MM.1S (cell line): ENCODE measurements around the gene MYO1E.

ENCODE experiments used
- DNase-seq: peaks from one replicate; pipeline ENCODE4 v3.0.0-alpha.2; 2015
- H2AFZ ChIP-seq: fragments of 300-600 bp; sonication (generic); 2 replicates; pipeline ENCODE4 v1.6.0; 2016; ENCODE audit warnings: antibody characterized with exemption, low read length
- H3F3A ChIP-seq: fragments of 300-600 bp; sonication (generic); 2 replicates; pipeline ENCODE4 v1.6.1; 2016; ENCODE audit warnings: mild to moderate bottlenecking, antibody characterized with exemption, low read length, moderate library complexity, mixed read lengths; ENCODE audit not compliant: insufficient read depth
- H3K27ac ChIP-seq: fragments of 300-600 bp; sonication (generic); 2 replicates; pipeline ENCODE4 v1.5.1; 2016; ENCODE audit warnings: mild to moderate bottlenecking, low read length
- H3K27me3 ChIP-seq: fragments of 300-600 bp; sonication (generic); replicated peaks from 2 replicates; pipeline ENCODE4 v1.6.0; 2016; ENCODE audit warnings: low read length; ENCODE audit not compliant: insufficient read depth
- H3K36me3 ChIP-seq: fragments of 300-600 bp; sonication (generic); replicated peaks from 2 replicates; pipeline ENCODE4 v1.6.1; 2016; ENCODE audit warnings: mild to moderate bottlenecking, low read length, mixed read lengths; ENCODE audit not compliant: insufficient read depth
- H3K4me1 ChIP-seq: fragments of 300-600 bp; sonication (generic); 2 replicates; pipeline ENCODE4 v1.6.1; 2016; ENCODE audit warnings: low read length, mixed read lengths
- H3K4me2 ChIP-seq: fragments of 300-600 bp; sonication (generic); 2 replicates; pipeline ENCODE4 v1.6.0; 2016; ENCODE audit warnings: low read depth, low read length
- H3K4me3 ChIP-seq: fragments of 300-600 bp; sonication (generic); 2 replicates; pipeline ENCODE4 v1.5.1; 2016; ENCODE audit warnings: low read length, mixed read lengths
- H3K79me2 ChIP-seq: fragments of 300-600 bp; sonication (generic); 2 replicates; pipeline ENCODE4 v1.6.1; 2016; ENCODE audit warnings: mixed run types, low read length, mixed read lengths
- H3K9ac ChIP-seq: fragments of 300-600 bp; sonication (generic); 2 replicates; pipeline ENCODE4 v1.6.1; 2016; ENCODE audit warnings: low read length, mixed read lengths
- H3K9me2 ChIP-seq: fragments of 300-600 bp; sonication (generic); replicated peaks from 2 replicates; pipeline ENCODE4 v1.6.1; 2016; ENCODE audit warnings: mild to moderate bottlenecking, low read length, mixed read lengths; ENCODE audit not compliant: insufficient read depth
- H3K9me3 ChIP-seq: fragments of 300-600 bp; sonication (generic); replicated peaks from 2 replicates; pipeline ENCODE4 v1.6.1; 2016; ENCODE audit warnings: mild to moderate bottlenecking, low read length, mixed read lengths; ENCODE audit not compliant: insufficient read depth
- H4K20me1 ChIP-seq: fragments of 300-600 bp; sonication (generic); 2 replicates; pipeline ENCODE4 v1.6.1; 2016; ENCODE audit warnings: mild to moderate bottlenecking, low read length, moderate library complexity, mixed read lengths; ENCODE audit not compliant: insufficient read depth
- EZH2 ChIP-seq: fragments of 300-600 bp; sonication (generic); optimal IDR thresholded peaks from 2 replicates; pipeline ENCODE3; 2017; ENCODE audit warnings: low read depth, mild to moderate bottlenecking, antibody characterized with exemption, low read length, mixed read lengths
- EZH2phosphoT487 ChIP-seq: fragments of 300-600 bp; sonication (generic); IDR thresholded peaks from 2 replicates; pipeline ENCODE4 v1.6.1; 2018; ENCODE audit warnings: antibody characterized with exemption, low read length
- TF ChIP-seq, protein P1 (sequence below): fragments of 300-600 bp; sonication (generic); IDR thresholded peaks from 2 replicates; pipeline ENCODE4 v1.5.1; 2016; ENCODE audit warnings: antibody characterized with exemption, low read length, mixed read lengths

Gene MYO1E

DNA sequence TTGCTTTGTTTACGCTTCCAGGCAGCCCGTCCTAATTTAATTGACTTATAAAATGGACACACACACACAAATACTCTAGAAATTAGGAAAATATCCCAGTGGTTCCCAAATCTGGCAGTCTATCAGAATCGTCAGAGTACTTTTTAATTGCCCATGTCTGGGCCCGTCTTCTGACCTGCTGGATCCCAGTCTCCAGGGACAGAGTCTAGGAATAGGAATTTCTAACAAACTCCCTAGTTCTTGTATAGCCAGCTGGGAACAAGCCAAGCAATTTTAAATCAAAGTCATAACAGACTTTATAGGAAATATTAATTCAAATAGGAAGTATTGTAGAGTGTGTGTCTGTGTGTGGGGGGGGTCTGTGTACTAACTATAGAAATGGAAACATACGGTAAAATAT, 132.6 kb downstream of the MYO1E start:
- Histone ChIP-seq H2AFZ (no peak overlapping the region), H3K9ac (no peak overlapping the region), H3K4me3 (no peak overlapping the region), H3K27me3 (no peaks in the 10 kb centered on the region), H3K79me2 (no peaks in the 10 kb centered on the region), H3K9me2 (no peaks in the 10 kb centered on the region), H3K27ac (no peak overlapping the region), H3K9me3 (no peaks in the 10 kb centered on the region), H3F3A (peaks cover 7% of the 10 kb centered on the region; the same call in 1 of the 2 replicates), H3K36me3 (no peaks in the 10 kb centered on the region), H3K4me1 (peaks cover 18% of the 10 kb centered on the region), H3K4me2 (no peak overlapping the region), H4K20me1 (no peaks in the 10 kb centered on the region)
- TF ChIP-seq, protein P1, sequence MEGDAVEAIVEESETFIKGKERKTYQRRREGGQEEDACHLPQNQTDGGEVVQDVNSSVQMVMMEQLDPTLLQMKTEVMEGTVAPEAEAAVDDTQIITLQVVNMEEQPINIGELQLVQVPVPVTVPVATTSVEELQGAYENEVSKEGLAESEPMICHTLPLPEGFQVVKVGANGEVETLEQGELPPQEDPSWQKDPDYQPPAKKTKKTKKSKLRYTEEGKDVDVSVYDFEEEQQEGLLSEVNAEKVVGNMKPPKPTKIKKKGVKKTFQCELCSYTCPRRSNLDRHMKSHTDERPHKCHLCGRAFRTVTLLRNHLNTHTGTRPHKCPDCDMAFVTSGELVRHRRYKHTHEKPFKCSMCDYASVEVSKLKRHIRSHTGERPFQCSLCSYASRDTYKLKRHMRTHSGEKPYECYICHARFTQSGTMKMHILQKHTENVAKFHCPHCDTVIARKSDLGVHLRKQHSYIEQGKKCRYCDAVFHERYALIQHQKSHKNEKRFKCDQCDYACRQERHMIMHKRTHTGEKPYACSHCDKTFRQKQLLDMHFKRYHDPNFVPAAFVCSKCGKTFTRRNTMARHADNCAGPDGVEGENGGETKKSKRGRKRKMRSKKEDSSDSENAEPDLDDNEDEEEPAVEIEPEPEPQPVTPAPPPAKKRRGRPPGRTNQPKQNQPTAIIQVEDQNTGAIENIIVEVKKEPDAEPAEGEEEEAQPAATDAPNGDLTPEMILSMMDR: no peak
- TF ChIP-seq EZH2: no peak
- TF ChIP-seq EZH2phosphoT487: no peak
- no peak for DNase-seq

GRCh38 chr15:59237924-59238331, 134.7 kb downstream of the MYO1E start:
- Histone ChIP-seq H2AFZ (peak overlapping the region; percentile 24; the same call in 1 of the 2 replicates), H3K9me3 (no peaks in the 10 kb centered on the region), H3K4me2 (peak overlapping the region; percentile 62), H3K9me2 (no peaks in the 10 kb centered on the region), H3K27me3 (no peaks in the 10 kb centered on the region), H3K36me3 (no peaks in the 10 kb centered on the region), H3K9ac (peak overlapping the region; percentile 33; the same call in 1 of the 2 replicates), H3K79me2 (no peaks in the 10 kb centered on the region), H3F3A (peaks cover 7% of the 10 kb centered on the region; the same call in 1 of the 2 replicates), H3K27ac (peak overlapping the region; percentile 78), H3K4me3 (peak overlapping the region; percentile 29), H4K20me1 (no peaks in the 10 kb centered on the region), H3K4me1 (peaks cover 7% of the 10 kb centered on the region)
- DNase-seq: peak; percentile 48
- TF ChIP-seq EZH2phosphoT487 (no peak), EZH2 (no peak)
- TF ChIP-seq, protein P1: no peak

GRCh38 chr15:59237119-59237855, 135.4 kb downstream of the MYO1E start:
- Histone ChIP-seq H3K4me2 (peak overlapping the region; percentile 62), H3K79me2 (no peaks in the 10 kb centered on the region), H3F3A (peaks cover 7% of the 10 kb centered on the region; the same call in 1 of the 2 replicates), H3K27me3 (no peaks in the 10 kb centered on the region), H2AFZ (peak overlapping the region; percentile 24; the same call in 1 of the 2 replicates), H4K20me1 (no peaks in the 10 kb centered on the region), H3K9me2 (no peaks in the 10 kb centered on the region), H3K27ac (peak overlapping the region; percentile 78), H3K4me1 (peaks cover 7% of the 10 kb centered on the region), H3K9ac (peak overlapping the region; percentile 33; the same call in 1 of the 2 replicates), H3K9me3 (no peaks in the 10 kb centered on the region), H3K36me3 (no peaks in the 10 kb centered on the region), H3K4me3 (peak overlapping the region; percentile 29; the same call in 1 of the 2 replicates)
- TF ChIP-seq, protein P1: no peak
- TF ChIP-seq EZH2 (no peak), EZH2phosphoT487 (no peak)
- peak; percentile 61 for DNase-seq
